SK-N-SH treated with all-trans-retinoic acid at 6 μM for 48 hours (cell line): ENCODE results near the gene POMGNT1.

Experiments used
- ATAC-seq: fragments of 200-7000 bp; cut with Tn5 transposase; 3 replicates; pipeline ENCODE4 v1.9.1; 2020; ENCODE audit warnings: mild to moderate bottlenecking, moderate library complexity
- ARNTL ChIP-seq: fragments of 450-650 bp; formaldehyde crosslinking; IDR thresholded peaks from 2 replicates; pipeline ENCODE4 v1.5.0; 2020; ENCODE audit warnings: low read depth, mild to moderate bottlenecking, moderate library complexity, borderline replicate concordance
- BACH2 ChIP-seq: fragments of 250-450 bp; sonication (Bioruptor Pico); IDR thresholded peaks from 2 replicates; pipeline ENCODE4 v1.9.0; 2021; ENCODE audit warnings: mild to moderate bottlenecking, borderline replicate concordance
- CREB5 ChIP-seq: fragments of 250-450 bp; sonication (Bioruptor Pico); IDR thresholded peaks from 2 replicates; pipeline ENCODE4 v1.5.1; 2020; ENCODE audit warnings: low read depth, mild to moderate bottlenecking, moderate library complexity
- CSDC2 ChIP-seq: fragments of 250-450 bp; sonication (Bioruptor Pico); IDR thresholded peaks from 2 replicates; pipeline ENCODE4 v1.5.0; 2020; ENCODE audit warnings: mild to moderate bottlenecking, moderate library complexity
- GLIS3 ChIP-seq: fragments of 250-450 bp; sonication (Bioruptor Pico); IDR thresholded peaks from 2 replicates; pipeline ENCODE4 v1.5.0; 2020; ENCODE audit warnings: mild to moderate bottlenecking, moderate library complexity
- ISL1 ChIP-seq: fragments of 250-450 bp; sonication (Bioruptor Pico); IDR thresholded peaks from 2 replicates; pipeline ENCODE4 v2.1.2; 2022; ENCODE audit warnings: mild to moderate bottlenecking, moderate library complexity
- OSR1 ChIP-seq: fragments of 250-450 bp; sonication (Bioruptor Pico); IDR thresholded peaks from 2 replicates; pipeline ENCODE4 v1.8.0; 2022; ENCODE audit warnings: moderate library complexity, mild to moderate bottlenecking, inconsistent platforms
- PPARA ChIP-seq: fragments of 250-450 bp; sonication (Bioruptor Pico); IDR thresholded peaks from 2 replicates; pipeline ENCODE4 v1.5.0; 2020; ENCODE audit warnings: mild to moderate bottlenecking, borderline replicate concordance
- RARB ChIP-seq: fragments of 250-450 bp; sonication (Bioruptor Pico); IDR thresholded peaks from 2 replicates; pipeline ENCODE4 v1.8.0; 2021; ENCODE audit warnings: mild to moderate bottlenecking, moderate library complexity
- SNAI2 ChIP-seq: fragments of 250-450 bp; sonication (Bioruptor Pico); IDR thresholded peaks from 2 replicates; pipeline ENCODE4 v1.5.0; 2020; ENCODE audit warnings: mild to moderate bottlenecking, moderate library complexity
- TCF4 ChIP-seq: fragments of 250-450 bp; sonication (Bioruptor Pico); IDR thresholded peaks from 2 replicates; pipeline ENCODE4 v1.8.0; 2021; ENCODE audit warnings: mild to moderate bottlenecking, moderate library complexity, borderline replicate concordance
- ZC3H10 ChIP-seq: fragments of 250-450 bp; sonication (Bioruptor Pico); IDR thresholded peaks from 2 replicates; pipeline ENCODE4 v1.5.1; 2021; ENCODE audit warnings: mild to moderate bottlenecking, moderate library complexity
- ZFP3 ChIP-seq: fragments of 250-450 bp; sonication (Bioruptor Pico); IDR thresholded peaks from 2 replicates; pipeline ENCODE4 v1.5.0; 2020; ENCODE audit warnings: mild to moderate bottlenecking, moderate library complexity
- ZFP30 ChIP-seq: fragments of 450-650 bp; formaldehyde crosslinking; IDR thresholded peaks from 2 replicates; pipeline ENCODE4 v1.5.0; 2022; ENCODE audit warnings: mild to moderate bottlenecking, moderate library complexity
- ZNF565 ChIP-seq: fragments of 450-650 bp; formaldehyde crosslinking; conservative IDR thresholded peaks from 2 replicates; pipeline ENCODE4 v1.5.0; 2020; ENCODE audit warnings: low read depth, mild to moderate bottlenecking, moderate library complexity
- ZNF70 ChIP-seq: fragments of 450-650 bp; formaldehyde crosslinking; IDR thresholded peaks from 2 replicates; pipeline ENCODE4 v1.5.0; 2020; ENCODE audit warnings: mild to moderate bottlenecking, moderate library complexity
- ZNF8 ChIP-seq: fragments of 450-650 bp; formaldehyde crosslinking; IDR thresholded peaks from 2 replicates; pipeline ENCODE4 v1.5.0; 2020; ENCODE audit warnings: mild to moderate bottlenecking, moderate library complexity
- TF ChIP-seq, protein P1 (sequence below): fragments of 250-450 bp; sonication (Bioruptor Pico); IDR thresholded peaks from 2 replicates; pipeline ENCODE4 v1.5.1; 2021; ENCODE audit warnings: mild to moderate bottlenecking, moderate library complexity
- TF ChIP-seq, protein P2 (sequence below): fragments of 250-450 bp; sonication (Bioruptor Pico); IDR thresholded peaks from 2 replicates; pipeline ENCODE4 v1.8.0; 2020; ENCODE audit warnings: mild to moderate bottlenecking, moderate library complexity, borderline replicate concordance
- TF ChIP-seq, protein P3 (sequence below): fragments of 250-450 bp; sonication (Bioruptor Pico); IDR thresholded peaks from 2 replicates; pipeline ENCODE4 v1.5.0; 2020; ENCODE audit warnings: mild to moderate bottlenecking, moderate library complexity

Gene POMGNT1

GRCh38 chr1:46180082-46180616 is 18.1 kb downstream of the POMGNT1 start:
- TF ChIP-seq ZNF8 (CRISPR knock-in tag) (no peak), BACH2 (CRISPR knock-in tag) (no peak), SNAI2 (CRISPR knock-in tag) (no peak), OSR1 (CRISPR knock-in tag) (no peak), ZFP30 (CRISPR knock-in tag) (no peak), RARB (CRISPR knock-in tag) (no peak)
- TF ChIP-seq, protein P1, sequence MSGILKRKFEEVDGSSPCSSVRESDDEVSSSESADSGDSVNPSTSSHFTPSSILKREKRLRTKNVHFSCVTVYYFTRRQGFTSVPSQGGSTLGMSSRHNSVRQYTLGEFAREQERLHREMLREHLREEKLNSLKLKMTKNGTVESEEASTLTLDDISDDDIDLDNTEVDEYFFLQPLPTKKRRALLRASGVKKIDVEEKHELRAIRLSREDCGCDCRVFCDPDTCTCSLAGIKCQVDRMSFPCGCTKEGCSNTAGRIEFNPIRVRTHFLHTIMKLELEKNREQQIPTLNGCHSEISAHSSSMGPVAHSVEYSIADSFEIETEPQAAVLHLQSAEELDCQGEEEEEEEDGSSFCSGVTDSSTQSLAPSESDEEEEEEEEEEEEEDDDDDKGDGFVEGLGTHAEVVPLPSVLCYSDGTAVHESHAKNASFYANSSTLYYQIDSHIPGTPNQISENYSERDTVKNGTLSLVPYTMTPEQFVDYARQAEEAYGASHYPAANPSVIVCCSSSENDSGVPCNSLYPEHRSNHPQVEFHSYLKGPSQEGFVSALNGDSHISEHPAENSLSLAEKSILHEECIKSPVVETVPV (CRISPR knock-in tag): no peak
- TF ChIP-seq, protein P2, sequence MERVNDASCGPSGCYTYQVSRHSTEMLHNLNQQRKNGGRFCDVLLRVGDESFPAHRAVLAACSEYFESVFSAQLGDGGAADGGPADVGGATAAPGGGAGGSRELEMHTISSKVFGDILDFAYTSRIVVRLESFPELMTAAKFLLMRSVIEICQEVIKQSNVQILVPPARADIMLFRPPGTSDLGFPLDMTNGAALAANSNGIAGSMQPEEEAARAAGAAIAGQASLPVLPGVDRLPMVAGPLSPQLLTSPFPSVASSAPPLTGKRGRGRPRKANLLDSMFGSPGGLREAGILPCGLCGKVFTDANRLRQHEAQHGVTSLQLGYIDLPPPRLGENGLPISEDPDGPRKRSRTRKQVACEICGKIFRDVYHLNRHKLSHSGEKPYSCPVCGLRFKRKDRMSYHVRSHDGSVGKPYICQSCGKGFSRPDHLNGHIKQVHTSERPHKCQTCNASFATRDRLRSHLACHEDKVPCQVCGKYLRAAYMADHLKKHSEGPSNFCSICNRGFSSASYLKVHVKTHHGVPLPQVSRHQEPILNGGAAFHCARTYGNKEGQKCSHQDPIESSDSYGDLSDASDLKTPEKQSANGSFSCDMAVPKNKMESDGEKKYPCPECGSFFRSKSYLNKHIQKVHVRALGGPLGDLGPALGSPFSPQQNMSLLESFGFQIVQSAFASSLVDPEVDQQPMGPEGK (CRISPR knock-in tag): no peak
- TF ChIP-seq, protein P3, sequence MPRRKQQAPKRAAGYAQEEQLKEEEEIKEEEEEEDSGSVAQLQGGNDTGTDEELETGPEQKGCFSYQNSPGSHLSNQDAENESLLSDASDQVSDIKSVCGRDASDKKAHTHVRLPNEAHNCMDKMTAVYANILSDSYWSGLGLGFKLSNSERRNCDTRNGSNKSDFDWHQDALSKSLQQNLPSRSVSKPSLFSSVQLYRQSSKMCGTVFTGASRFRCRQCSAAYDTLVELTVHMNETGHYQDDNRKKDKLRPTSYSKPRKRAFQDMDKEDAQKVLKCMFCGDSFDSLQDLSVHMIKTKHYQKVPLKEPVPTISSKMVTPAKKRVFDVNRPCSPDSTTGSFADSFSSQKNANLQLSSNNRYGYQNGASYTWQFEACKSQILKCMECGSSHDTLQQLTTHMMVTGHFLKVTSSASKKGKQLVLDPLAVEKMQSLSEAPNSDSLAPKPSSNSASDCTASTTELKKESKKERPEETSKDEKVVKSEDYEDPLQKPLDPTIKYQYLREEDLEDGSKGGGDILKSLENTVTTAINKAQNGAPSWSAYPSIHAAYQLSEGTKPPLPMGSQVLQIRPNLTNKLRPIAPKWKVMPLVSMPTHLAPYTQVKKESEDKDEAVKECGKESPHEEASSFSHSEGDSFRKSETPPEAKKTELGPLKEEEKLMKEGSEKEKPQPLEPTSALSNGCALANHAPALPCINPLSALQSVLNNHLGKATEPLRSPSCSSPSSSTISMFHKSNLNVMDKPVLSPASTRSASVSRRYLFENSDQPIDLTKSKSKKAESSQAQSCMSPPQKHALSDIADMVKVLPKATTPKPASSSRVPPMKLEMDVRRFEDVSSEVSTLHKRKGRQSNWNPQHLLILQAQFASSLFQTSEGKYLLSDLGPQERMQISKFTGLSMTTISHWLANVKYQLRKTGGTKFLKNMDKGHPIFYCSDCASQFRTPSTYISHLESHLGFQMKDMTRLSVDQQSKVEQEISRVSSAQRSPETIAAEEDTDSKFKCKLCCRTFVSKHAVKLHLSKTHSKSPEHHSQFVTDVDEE (CRISPR knock-in tag): no peak
- peak; percentile 5 for ATAC-seq

- peak; percentile 84 for ATAC-seq
- TF ChIP-seq CREB5 (CRISPR knock-in tag) (no peak), RARB (CRISPR knock-in tag) (no peak), PPARA (no peak), ISL1 (CRISPR knock-in tag) (no peak), ZNF565 (no peak), ZC3H10 (CRISPR knock-in tag) (no peak), BACH2 (CRISPR knock-in tag) (no peak), ZFP3 (CRISPR knock-in tag) (no peak), ZNF70 (CRISPR knock-in tag) (no peak), TCF4 (no peak), ARNTL (no peak), SNAI2 (CRISPR knock-in tag) (no peak), CSDC2 (CRISPR knock-in tag) (no peak), GLIS3 (CRISPR knock-in tag) (no peak), OSR1 (CRISPR knock-in tag) (no peak)
- TF ChIP-seq, protein P1 (CRISPR knock-in tag): no peak
- TF ChIP-seq, all 23 proteins: peak for 0
These were observed 18.8 kb downstream of the POMGNT1 start for GRCh38 chr1:46179138-46180081.
